Left colon (tissue), 2 donors: Measurements from ENCODE around the gene CTXND1. TPM values are rescaled to one million over a fixed set of nuclear protein-coding genes. Genes with fewer than 3 reads are reported as not detected.

Source experiments
- ATAC-seq: fragments of 200-7000 bp; cut with Tn5 transposase; one replicate; pipeline ENCODE4 v1.9.1; 2020; ENCODE audit warnings: mild to moderate bottlenecking, moderate library complexity
- DNase-seq, 2 donors: peaks; one replicate each; pipeline ENCODE4 v3.0.0-alpha.2; 2020
- intact Hi-C, 2 donors: fragments of 100-400 bp; cut with DNase I in 1 of 2; cut with micrococcal nuclease in 1 of 2; formaldehyde crosslinking; loops; one replicate each; pipeline versions ENCODE4 v1.11.2 to v1.14.0; 2022; cut with DNase I, micrococcal nuclease
- total RNA-seq, 2 donors: library from RNA; stranded (reverse); fragmentation: NEBNext Ultra II Directional; extraction: Animal tissue kit (Norgen Biotek cat#: 25700); gene quantifications; one replicate each; pipeline ENCODE4 v1.2.1, GENCODE V29; 2021
- donor health status: DM: no; HTN: no; CAD: no.
- donor health status: DM: yes; HTN: yes; CAD: no.

Gene CTXND1
- total RNA-seq, 2 donors from 2014 or later: 0.15 to 0.42 TPM

DNA sequence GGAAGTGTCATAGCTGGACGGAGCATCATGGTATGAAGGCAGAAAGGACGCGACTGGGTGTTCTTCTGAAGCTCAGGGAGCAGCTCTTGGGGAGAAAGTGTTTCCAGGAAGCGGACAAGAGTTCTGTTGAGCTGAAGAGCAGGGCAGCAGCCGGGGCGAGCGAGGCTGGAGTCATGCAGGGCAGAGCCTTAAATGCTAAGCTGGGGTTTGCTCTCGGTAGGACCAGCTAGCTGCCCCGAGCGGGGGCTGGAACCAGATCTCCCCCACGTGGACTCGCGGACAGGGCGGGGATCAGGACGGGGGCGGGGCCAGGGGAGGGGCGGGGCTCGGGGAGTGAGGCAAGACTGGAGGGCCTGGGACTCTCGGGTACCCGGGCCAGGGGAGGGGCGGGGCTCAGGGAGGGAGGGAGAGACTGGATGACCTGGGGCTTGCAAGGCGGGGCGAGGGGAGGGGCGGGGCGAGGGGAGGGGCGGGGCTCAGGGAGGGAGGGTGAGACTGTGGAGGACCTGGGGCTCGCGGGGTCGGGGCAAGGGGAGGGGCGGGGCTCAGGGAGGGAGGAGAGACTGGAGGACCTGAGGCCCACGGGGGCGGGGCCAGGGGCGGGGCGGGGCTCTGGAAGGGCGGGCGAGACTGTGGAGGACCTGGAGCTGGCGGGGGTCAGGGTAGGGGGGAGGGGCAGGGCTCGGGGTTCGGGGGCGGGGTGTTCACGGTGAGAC is 99.7 kb downstream of the CTXND1 start:
- intact Hi-C loops: loop anchor here in 1 of 2 donors (10.0 kb wide), 1 partner anchor 88 kb away; no protein-coding TSS in a partner anchor
- DNase-seq (peak; percentile 96 to 98), ATAC-seq (peak; percentile 89)

DNA sequence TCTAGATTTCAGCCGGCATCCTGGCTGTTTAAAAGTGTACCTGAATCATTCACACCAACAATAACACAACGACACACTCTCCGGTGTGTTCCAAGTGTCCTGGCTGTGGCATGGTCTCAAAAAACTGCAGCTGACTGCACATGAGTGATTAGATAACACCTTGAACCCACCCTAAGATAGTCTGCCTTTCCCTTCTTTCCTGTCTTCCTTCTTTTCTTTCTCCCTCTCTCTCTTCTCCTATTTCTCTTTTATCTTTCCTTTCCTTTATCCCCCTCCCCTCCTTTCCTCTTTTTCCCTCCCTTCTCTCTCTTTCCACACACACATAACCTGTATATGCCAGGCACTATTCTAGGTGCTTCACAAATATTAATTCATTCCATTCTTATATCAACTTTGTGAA is 100.4 kb downstream of the CTXND1 start:
- intact Hi-C loops: loop anchor here in 1 of 2 donors (10.0 kb wide), 1 partner anchor 87 kb away; no protein-coding TSS in a partner anchor
- ATAC-seq (no peak), DNase-seq (no peak)

DNA sequence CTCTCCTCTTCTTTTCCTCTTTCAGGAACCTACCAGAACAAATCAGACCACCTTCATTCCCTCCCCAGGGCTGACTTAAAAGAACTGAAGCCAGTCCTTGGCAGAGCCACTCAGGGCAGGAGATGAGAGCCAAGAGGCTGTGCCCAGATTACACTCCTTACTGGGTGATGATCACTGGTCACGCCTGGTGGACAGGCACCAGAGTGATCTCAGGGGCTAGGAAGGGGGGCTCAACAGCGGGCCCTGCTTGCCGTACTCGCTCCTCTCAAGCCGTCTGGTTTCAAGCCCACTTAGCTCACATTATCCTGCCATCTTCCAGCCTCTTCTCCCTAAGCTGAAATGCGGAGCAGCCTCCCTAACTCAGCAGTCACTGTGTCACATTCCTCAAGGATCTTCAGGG is 100.9 kb downstream of the CTXND1 start:
- intact Hi-C loops: loop anchor here in 1 of 2 donors (10.0 kb wide), 1 partner anchor 86 kb away; no protein-coding TSS in a partner anchor

More for the DNA sequence above, 100.9 kb downstream of the CTXND1 start:
- no peak for DNase-seq
- ATAC-seq: no peak

Other genes with a start within 250 kb of the CTXND1 start
- 10 to 100 TPM; 66.7 to 87.1 TPM for gene ZFAND6, start 192.5 kb downstream of the CTXND1 start, total RNA-seq
- 10 to 100 TPM; 20.5 to 22.4 TPM for gene FAH, start 99.2 kb downstream of the CTXND1 start, total RNA-seq
- gene ARNT2, start 152.2 kb upstream of the CTXND1 start, total RNA-seq: 1 to 10 TPM; 2.0 to 4.9 TPM